GM12892 (cell line): Measurements from ENCODE around the gene ULK3.
A peak's percentile ranks its signal among the peaks of the same experiment; 100 is the strongest.

ENCODE experiments used
- DNase-seq: peaks from one replicate; pipeline ENCODE4 v3.0.0; 2011; ENCODE audit not compliant: insufficient read length
- FAIRE-seq: peaks from 2 replicates; lab custom pipeline; 2011; peaks lifted over from hg19 to GRCh38; lab: Jason Lieb, UNC
- POLR2A ChIP-seq: IDR thresholded peaks from 2 replicates; pipeline ENCODE4 v1.6.1; 2011; ENCODE audit warnings: low read depth, low read length, control low read depth
- POLR2AphosphoS5 ChIP-seq: IDR thresholded peaks from 2 replicates; pipeline ENCODE4 v1.6.1; 2011; ENCODE audit warnings: low read depth, low read length, control low read depth
- TAF1 ChIP-seq: IDR thresholded peaks from 2 replicates; pipeline ENCODE4 v1.6.1; 2011; ENCODE audit warnings: low read depth, mild to moderate bottlenecking, control low read depth, low read length, borderline replicate concordance

Gene ULK3

DNA sequence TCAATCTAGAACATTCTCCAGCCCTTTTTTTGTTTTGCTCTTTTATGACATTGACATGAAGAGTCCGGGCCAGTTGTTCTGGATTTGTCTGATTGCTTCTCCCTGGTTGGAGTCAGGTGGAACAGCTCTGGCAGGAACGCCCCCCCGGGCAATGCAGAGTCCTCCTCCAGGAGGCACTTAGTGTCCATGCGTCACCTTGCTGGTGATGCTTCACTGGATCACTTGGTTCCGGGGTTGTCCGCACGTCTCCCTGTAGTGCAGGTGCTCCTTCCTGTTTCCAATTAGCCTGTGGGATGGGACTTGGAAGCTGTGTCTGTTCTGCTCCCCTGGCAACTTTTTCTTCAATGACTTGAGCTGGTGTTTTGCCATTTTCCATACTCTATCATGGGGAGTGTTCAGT lies 51.3 kb downstream of the ULK3 start:
- TF ChIP-seq POLR2A = no peak
- TF ChIP-seq POLR2AphosphoS5 = no peak
- no peak for TF ChIP-seq TAF1
- FAIRE-seq (no peak), DNase-seq (no peak)

DNA sequence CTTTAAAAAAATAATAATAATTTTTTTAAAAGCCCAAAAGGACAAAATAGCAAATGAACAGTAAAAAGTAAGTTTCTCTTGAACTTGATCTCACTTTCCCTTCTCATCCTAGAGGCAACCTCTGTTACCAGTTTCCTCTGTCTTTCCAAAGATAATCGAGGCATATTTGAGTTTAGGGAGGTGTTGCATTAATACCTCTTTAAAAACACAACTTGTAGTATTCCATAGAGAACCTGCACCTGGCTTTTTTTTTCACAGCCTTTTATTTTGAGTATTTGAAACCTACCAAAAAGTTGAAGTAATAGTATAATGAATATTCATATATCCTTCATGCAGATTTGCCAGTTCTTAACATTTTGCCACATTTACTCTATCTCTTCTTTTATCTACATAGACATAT lies 51.9 kb downstream of the ULK3 start:
- no peak for DNase-seq
- no peak for TF ChIP-seq TAF1
- no peak for TF ChIP-seq POLR2A
- TF ChIP-seq POLR2AphosphoS5 = no peak
- no peak for FAIRE-seq

DNA sequence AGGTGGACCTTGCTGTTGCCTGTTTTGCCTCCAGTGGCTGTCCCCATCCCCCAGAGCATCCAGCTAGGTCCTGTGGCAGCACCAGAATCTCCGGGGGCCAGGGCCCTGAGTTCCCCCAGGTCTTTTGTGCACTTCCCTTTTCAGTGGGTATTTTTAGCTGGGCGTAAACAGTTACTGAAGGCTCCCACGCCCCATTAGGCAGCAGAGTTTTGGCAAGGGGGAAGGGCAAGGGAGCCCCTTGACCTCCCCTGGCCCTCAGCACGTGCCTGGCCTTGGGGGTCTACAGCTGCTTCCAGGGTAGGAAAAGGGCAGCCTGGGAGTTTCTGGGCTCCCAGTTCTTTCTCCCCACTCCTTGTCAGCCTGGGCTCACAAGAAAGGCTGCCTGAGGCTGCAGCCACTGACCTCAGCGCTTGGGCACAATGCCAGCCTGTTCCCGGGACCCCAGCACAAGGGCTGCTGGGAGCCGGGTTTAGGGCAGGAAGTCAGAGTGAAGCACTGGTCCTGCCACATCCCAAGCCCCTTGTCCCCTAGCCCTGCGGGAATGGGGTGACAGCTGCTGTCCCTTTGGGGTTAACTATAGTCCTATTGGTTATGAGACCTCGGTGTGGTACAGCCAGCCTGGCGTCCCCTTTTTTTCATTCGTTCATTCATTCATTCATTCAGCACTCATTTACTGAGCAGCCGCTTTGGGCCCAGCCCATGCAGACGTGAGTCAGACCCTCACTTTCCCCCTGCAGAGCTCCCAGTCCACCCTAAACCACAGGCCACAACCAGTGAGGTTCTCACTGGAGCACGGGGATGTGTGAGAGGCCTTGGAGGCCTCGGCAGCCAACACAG lies 52.7 kb downstream of the ULK3 start:
- 0 out of 2 replicates have a peak, but pooled peaks have one; percentile 26 for TF ChIP-seq TAF1
- no peak for TF ChIP-seq POLR2A
- TF ChIP-seq POLR2AphosphoS5 = peak; percentile 70; the same call in 1 of the 2 replicates
- no peak for DNase-seq
- FAIRE-seq = peak; percentile 21

DNA sequence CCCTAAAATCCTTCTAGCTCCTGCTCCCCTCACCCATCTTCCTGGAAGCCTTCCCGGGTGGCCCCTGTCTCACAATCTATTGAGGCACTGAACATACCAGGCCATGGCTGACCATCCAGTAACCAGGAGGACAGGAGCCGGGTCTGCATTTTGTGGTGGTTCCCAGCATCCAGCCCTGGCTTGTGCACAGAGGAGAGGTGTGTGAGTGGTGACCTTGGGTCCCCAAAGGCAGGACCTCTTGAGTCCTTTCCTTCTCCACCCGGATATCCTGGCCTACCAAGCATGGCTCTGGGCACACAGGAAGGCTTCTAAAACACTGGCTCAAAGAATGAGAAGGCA lies 53.2 kb downstream of the ULK3 start:
- peak; percentile 86 for FAIRE-seq

DNA sequence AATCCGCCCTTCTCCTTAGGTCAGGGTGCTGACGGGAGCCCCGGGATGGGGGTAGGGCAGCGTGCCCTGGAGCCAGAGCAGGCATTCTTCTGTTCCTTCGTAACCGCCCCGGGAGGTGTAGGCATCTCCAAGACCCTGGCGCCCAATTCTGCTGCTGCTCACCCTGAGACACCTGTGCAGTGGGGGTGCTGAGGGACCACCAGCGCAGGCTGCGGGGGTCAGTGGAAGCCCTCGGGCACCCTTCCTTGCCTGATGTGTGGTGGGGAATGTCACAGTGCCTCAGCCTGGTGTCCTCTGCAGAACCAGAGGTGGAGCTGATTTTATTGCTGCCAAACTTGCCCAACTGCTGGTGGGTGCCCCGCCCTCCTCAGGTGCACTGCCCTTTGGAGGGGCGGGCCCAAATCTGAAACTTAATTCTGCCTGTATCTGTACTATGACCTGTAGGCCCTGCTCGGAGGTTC lies 53.8 kb downstream of the ULK3 start:
- peak; percentile 27 for FAIRE-seq
- no peak for TF ChIP-seq TAF1
- TF ChIP-seq POLR2AphosphoS5 = 0 out of 2 replicates have a peak, but pooled peaks have one; percentile 23
- no peak for DNase-seq

More for the DNA sequence above, 53.2 kb downstream of the ULK3 start:
- no peak for TF ChIP-seq POLR2A
- TF ChIP-seq TAF1 = no peak
- TF ChIP-seq POLR2AphosphoS5 = no peak; the same call in 1 of the 2 replicates
- no peak for DNase-seq

DNA sequence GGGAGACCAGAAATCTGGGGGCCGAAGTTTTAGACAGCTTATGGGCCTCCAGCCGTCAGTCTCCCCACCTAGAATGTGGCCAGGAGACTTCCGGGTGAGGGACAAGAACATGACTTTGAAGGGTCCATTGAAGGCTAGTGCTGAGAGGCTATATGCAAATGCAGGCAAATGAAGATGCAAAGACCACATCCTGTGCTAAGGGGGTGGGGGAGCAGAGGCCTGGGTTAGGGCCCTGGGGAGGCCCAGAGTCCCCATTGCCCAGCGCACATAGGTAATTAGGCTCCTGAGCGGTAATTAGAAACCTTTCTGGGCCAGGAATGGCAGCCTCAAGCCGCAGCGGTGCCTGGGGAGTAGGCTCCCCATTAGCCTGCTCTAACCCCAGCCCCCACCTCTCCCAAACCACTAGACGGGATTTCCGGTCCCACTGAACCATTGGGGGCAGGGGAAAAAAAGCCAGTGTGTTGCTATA lies 54.2 kb downstream of the ULK3 start:
- FAIRE-seq (peak; percentile 97), DNase-seq (peak; percentile 66)
- TF ChIP-seq POLR2A (peak; percentile 92), TAF1 (peak; percentile 95), POLR2AphosphoS5 (peak; percentile 80; the same call in 1 of the 2 replicates)

DNA sequence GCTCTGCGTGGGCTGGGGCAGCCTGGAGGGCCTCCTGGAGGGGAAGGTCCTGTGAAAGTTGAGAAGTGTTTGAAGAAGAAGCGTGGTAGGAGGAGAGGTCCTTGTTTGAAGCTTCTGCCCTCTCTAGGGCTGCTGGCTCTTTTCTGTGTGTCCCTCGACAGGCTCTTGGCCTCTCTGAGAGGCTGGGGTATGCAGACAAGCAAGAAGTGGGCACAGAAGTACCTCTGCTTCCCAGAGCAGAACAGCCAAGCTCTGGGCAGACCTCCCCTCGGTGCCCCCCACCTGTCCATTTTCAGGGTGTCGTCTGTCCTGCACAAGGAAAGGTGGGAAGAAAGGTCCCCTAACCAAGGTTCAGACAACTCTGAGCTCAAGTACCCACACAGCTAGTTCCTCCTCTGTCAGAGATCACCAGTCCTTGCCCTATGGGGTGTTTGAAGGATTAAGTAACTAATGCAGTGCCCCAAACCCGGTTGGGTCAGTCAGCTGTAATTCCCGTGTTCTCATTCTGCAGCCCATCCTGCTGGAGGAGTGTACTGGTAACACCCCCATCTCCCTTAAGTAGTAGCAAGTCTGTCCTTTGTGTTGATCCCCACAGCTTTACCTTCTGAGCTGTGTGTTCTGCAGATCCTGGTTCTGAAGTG lies 54.8 kb downstream of the ULK3 start:
- DNase-seq (no peak), FAIRE-seq (no peak)
- no peak for TF ChIP-seq POLR2AphosphoS5
- no peak for TF ChIP-seq POLR2A
- no peak for TF ChIP-seq TAF1

DNA sequence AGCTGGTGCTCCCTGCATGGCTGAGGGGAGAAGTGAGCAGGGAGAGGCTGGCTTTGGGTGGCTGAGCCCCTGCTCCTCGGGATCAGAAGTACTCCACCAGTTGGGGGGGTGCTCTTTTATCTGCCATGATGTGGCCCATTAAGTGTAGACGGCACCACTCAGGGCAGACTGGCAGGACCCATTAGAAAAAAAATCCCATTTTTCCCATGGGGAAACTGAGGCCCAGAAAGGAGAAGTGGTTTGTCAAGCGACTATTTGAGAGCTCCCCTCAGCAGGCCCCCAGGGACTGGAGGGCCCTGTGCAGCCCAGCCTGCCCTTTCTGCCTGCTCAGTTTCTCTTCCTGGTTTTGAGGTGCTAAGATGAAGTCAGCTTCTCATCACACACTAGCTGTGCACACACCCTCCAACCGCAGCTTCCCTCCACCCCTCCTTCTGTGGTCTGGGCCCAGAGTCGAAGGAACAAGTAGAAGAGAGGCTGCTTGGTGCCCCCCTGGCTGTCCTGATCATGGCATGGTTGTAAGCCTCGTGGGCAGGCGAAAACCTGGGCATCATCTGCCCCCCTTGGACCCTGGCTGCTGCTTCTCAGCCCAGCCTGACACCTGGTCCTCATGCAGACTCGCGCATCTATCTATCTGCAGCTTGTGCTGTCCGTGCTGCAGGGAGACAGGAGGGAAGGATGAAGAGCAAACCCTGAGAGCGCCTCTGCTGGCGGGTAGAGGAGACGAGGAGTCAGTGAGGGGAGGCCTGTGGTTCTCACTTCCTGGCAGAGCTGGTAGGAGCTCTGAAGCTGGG lies 55.5 kb downstream of the ULK3 start:
- DNase-seq (peak; percentile 70), FAIRE-seq (no peak)
- TF ChIP-seq POLR2A (no peak), POLR2AphosphoS5 (no peak), TAF1 (0 out of 2 replicates have a peak, but pooled peaks have one; percentile 12)

DNA sequence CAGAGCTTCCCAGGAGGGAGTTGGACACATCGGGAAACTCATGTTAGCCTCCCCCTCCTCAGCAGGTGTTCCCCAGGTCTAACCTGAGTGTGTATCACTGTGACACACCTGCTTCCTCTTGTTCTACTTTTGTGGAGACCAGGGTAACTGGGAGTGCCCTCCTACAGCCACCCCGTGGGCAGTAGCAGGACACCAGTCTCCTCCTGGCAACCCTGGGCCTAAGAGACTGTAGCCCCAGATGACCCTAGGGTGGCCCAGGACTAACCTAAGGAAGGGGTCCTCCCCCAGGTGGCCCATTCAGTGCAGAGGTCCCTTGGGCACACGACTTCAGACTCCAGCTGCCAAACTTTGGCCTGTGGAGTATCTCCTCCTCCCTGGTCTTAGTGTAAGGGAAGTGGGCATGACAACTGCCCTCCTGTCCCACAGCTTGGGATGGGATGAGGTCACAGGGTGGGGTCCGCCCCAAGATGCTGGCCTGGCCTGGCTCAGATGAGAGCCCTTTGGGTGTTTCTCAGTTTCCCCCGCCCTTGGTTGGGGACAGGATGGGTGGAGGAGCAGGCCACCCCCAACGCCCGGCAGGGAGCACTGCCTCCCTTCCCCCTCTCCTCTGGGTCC lies 56.3 kb downstream of the ULK3 start:
- no peak; the same call in 1 of the 2 replicates for TF ChIP-seq POLR2AphosphoS5
- FAIRE-seq = peak; percentile 83
- DNase-seq = no peak
